ENCODE data around the gene WDR59. TPM values are rescaled to one million over a fixed set of nuclear protein-coding genes. Genes with fewer than 3 reads are reported as not detected.

Gene WDR59
- total and polyA plus RNA-seq, 2 experiments from 2014 or later: 38.7 to 54.5 TPM

GRCh38 chr16:75029854-75030253 is 44.9 kb upstream of the WDR59 start (continued):
- TF ChIP-seq STAT1 (IDR thresholded peaks at IDR 0.05; ENCODE audit: unreplicated experiment): no peak

- Mint-ChIP-seq H3K4me1 (peaks cover 10% of the 10 kb centered on the region; the same call in 1 of the 3 replicates), H3K4me3 (no peak overlapping the region), H3K27ac (no peak overlapping the region), H3K27me3 (ENCODE audit: insufficient read depth, low read depth, poor library complexity) (no peaks in the 10 kb centered on the region), H3K36me3 (ENCODE audit: low read depth) (peaks cover 4% of the 10 kb centered on the region; the same call in 2 of the 3 replicates), H3K9me3 (0 out of 3 replicates have a peak, but pooled peaks cover 3% of the 10 kb centered on the region)
- Histone ChIP-seq H2AFZ (no peak overlapping the region), H3K36me3 (ENCODE audit: insufficient read depth) (no peaks in the 10 kb centered on the region), H3K79me2 (replicated peaks; ENCODE audit: insufficient read depth) (peaks cover 97% of the 10 kb centered on the region), H3F3A (replicated peaks; ENCODE audit: low read depth) (no peaks in the 10 kb centered on the region), H4K20me1 (replicated peaks; ENCODE audit: insufficient read depth) (peaks cover 4% of the 10 kb centered on the region; the same call in 1 of the 2 replicates), H3K27ac (ENCODE audit: low read depth) (no peak overlapping the region), H3K4me2 (no peak overlapping the region), H3K9me2 (ENCODE audit: insufficient read depth) (no peaks in the 10 kb centered on the region), H3K4me3 (no peak overlapping the region), H3K27me3 (ENCODE audit: insufficient read depth) (no peaks in the 10 kb centered on the region), H3K4me1 (ENCODE audit: insufficient read depth) (no peaks in the 10 kb centered on the region)
- no peak for DNase-seq (ENCODE audit: low spot score)
- TF ChIP-seq ZNF114 (CRISPR knock-in tag; IDR thresholded peaks at IDR 0.05) (no peak), ETS1 (IDR thresholded peaks at IDR 0.05) (no peak), NANOG (IDR thresholded peaks at IDR 0.05; ENCODE audit: borderline replicate concordance) (no peak)
- ATAC-seq: no peak
Measured at GRCh38 chr16:75028544-75029135, 43.7 kb upstream of the WDR59 start.

GRCh38 chr16:75027520-75028300 is 42.8 kb upstream of the WDR59 start:
- H3K36me3 Mint-ChIP-seq (ENCODE audit: low read depth): peaks cover 8% of the 10 kb centered on the region
- Histone ChIP-seq H3K27me3 (ENCODE audit: insufficient read depth) (no peaks in the 10 kb centered on the region), H3K79me2 (replicated peaks; ENCODE audit: insufficient read depth) (peaks cover 97% of the 10 kb centered on the region), H3K4me1 (ENCODE audit: insufficient read depth) (no peaks in the 10 kb centered on the region; the same call in 1 of the 2 replicates), H3K36me3 (ENCODE audit: insufficient read depth) (no peaks in the 10 kb centered on the region), H4K20me1 (replicated peaks; ENCODE audit: insufficient read depth) (peaks cover 8% of the 10 kb centered on the region; the same call in 1 of the 2 replicates), H3K4me2 (no peak overlapping the region), H3F3A (replicated peaks; ENCODE audit: low read depth) (no peaks in the 10 kb centered on the region), H3K9me2 (ENCODE audit: insufficient read depth) (no peaks in the 10 kb centered on the region), H3K4me3 (no peak overlapping the region), H3K27ac (ENCODE audit: low read depth) (no peak overlapping the region), H2AFZ (no peak overlapping the region)
- H3K27ac Mint-ChIP-seq: no peak overlapping the region
- 0 out of 3 replicates have a peak, but pooled peaks cover 3% of the 10 kb centered on the region for H3K9me3 Mint-ChIP-seq
- no peak for ATAC-seq
- H3K27me3 Mint-ChIP-seq (ENCODE audit: insufficient read depth, low read depth, poor library complexity): peaks cover 2% of the 10 kb centered on the region
- peaks cover 11% of the 10 kb centered on the region; the same call in 1 of the 3 replicates for H3K4me1 Mint-ChIP-seq
- H3K4me3 Mint-ChIP-seq: no peak overlapping the region
- DNase-seq (ENCODE audit: low spot score): no peak
- TF ChIP-seq POLR2AphosphoS5 (IDR thresholded peaks at IDR 0.05; ENCODE audit: low read depth) (no peak), CTCF (conservative IDR thresholded peaks at IDR 0.05; ENCODE audit: low read depth in 2 of 2) (no peak), CREB1 (CRISPR knock-in tag; IDR thresholded peaks at IDR 0.05; ENCODE audit: low read depth) (no peak), NANOG (IDR thresholded peaks at IDR 0.05; ENCODE audit: borderline replicate concordance) (no peak), JUNB (IDR thresholded peaks at IDR 0.05; ENCODE audit: unreplicated experiment) (no peak), ZNF462 (CRISPR knock-in tag; IDR thresholded peaks at IDR 0.05) (no peak), ZNF331 (CRISPR knock-in tag; IDR thresholded peaks at IDR 0.05; ENCODE audit: low read depth) (no peak)
